ENCODE measurements around the gene AASS.

The AASS gene

DNA sequence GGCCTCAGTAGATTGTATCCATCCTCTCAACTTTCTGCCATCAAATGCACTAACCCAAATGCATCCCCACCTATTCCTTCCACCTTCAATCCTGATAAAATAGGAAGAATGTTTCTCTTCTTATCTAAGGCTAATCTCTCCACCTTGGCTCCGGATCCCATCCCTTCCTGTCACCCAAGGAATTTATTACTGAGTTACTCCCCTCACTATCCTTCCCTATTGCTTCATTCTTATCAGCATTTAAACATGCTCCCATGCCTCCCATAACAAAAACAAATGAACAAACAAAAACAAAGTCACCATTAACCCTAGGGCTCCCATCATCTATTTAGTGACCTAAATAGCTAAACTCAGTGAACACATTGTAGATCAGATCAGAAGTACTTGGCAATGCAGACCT, 25.3 kb downstream of the AASS start:
- DNase-seq (ENCODE audit: low read depth, low spot score): no peak

DNA sequence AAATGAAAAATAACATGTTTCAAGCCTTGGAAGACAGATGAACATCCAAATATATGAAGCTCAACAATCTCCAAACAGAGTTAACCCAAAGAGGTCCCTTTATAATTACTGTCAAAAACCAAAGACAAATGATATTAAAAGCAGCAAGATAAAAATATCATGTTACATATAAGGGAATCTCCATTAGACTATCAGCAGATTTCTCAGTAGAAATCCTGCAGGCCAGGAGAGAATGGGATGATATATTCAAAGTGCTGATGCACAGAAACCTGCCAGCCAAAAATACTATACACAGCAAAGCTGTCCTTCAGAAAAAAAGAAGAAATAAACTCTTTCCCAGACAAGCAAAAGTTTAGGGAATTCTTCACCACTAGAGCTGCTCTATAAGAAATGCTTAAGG, 41.0 kb downstream of the AASS start:
- DNase-seq (ENCODE audit: low read depth, low spot score): no peak

DNA sequence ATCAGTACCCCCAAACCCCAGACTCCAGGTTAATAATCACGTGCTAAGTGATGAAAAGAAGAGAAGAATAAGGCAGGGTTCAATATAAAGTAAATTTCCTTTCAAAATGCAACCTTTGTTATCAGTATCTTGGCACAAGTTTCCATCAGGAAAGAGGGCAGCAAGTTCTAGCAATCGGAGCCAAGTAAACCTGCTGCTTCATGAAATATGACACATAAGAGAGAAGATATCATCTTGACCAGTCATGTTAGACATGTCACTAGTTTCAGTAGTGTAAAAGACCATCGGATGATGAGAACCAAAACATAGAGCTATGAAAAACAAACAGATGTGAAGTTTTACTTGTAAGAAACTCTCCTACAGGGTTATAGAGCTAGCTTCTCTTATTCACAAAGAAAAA, 44.0 kb downstream of the AASS start:
- no peak for DNase-seq (ENCODE audit: low read depth, low spot score)

DNA sequence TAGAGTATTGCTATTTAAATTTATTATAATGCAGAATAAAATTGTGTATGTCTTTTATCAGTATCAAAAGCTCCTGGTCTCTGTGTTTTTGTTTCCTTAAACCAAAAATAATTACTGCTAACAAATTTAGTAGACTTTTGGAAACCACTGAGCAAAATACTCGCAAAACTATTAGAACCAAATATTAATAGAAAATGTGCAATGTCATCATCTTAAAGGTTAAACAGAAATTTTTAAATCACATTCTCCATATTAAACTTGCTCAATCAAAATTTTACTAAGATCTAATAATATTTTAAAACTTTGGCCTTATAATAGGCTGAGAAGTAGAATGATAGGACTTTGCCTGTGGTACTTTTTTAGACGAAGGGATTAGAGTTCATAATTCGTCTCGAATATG, 48.4 kb downstream of the AASS start:
- no peak for DNase-seq (ENCODE audit: low read depth, low spot score)

DNA sequence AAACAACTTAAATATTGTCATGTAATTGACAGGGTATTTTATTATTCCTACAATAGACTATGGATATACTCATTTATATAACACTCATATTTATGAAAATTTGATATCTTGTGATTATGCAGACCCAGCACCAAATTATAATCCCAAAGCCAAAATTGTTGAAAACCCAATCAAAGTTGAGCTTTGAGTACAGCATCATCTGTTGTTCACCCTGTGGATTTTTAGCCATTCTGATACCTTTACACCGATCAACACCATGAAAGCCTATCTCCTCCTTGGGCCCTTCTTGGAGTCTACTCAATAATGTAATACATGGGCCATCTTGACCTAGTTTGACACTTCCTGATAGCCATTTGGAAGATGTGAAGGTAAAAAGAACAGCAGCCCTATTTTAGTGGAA, 49.5 kb downstream of the AASS start:
- no peak for DNase-seq (ENCODE audit: low read depth, low spot score)

DNA sequence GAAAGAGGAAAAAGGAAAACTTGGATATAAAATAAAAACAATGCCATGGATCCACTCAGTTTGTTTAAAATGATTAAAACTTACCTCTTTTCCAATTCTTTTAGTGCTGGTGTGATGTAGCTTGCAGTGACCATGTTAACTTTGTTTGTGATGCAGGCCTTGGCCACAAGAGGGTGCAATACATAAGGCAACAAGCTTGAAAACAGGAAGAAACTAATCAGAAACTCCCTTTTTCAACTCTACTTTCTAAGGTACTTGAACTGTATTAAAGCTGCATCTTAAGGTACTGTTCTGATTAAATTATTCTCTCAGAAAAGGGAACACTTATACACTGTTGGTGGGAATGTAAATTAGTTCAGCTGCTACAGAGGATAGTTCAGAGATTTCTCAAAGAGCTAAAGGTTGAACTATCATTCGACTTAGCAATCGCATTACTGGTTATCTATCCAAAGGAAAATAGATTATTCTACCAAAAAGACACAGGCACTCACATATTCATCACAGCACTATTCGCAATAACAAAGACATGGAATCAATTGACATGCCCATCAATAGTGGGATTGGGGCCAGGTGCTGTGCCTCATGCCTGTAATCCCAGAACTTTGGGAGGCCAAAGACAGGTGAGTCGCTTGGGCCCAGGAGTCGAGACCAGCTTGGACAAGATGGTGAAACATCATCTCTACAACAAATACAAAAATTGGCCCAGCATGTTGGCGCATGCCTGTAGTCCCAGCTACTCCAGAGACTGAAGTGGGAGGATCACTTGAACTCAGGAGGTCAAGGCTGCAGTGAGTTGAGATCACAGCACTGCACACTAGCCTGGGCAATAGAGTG, 50.9 kb downstream of the AASS start:
- DNase-seq (ENCODE audit: low read depth, low spot score): peak; percentile 72

DNA sequence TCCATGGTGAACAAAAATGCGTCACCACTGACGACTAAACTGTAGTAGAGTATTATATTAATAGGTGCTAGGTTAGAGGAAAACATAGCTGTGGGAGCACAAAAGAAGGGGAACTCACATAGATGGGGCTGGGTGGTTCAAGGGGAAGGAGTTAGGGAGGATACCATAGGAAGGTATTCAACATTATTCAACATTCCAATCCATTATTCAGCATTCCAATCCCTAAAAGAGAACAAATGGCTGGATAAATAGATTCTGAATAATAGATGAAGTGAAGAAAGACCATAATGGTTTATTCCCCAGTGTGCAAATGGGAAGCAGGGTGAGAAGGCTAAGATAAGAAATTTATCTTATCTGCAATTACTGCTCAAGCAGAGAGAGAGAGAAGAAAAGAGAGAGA, 61.4 kb downstream of the AASS start:
- DNase-seq (ENCODE audit: low read depth, low spot score): no peak

DNA sequence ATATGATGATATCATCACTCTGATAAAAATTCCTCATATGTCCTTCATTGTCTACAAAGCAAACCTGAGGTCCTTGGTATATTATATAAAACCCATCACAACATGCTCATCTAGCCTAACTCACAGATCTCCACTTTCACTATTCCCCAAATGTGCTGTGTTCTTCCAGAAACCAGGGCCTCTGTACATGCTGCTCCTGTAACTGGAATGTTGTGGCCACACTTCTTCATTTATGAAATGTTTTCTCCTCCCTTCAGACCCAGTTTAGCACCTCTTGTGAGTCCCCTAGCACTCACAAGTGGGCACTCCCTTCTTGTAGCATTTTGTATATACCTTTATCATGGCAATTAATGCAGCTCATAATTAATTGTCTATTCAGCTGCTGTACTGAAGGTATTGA, 61.9 kb downstream of the AASS start:
- no peak for DNase-seq (ENCODE audit: low read depth, low spot score)

DNA sequence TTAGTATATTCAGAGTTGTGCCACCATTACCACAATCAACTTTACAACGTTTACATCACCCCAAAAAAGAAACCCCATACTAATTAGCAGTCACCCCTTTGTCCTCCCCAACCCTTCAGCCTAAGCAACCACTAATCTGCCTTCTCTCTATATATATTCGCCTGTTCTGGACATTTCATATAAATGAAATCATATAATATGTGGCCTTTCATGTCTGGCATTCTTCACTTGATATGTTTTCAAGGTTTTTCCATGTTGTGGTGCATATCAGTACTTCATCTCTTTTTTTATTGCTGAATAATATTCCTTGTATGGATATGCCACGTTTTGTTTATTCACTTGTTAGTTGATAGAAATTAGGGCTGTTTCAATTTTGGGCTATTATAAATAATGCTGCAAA, 70.4 kb downstream of the AASS start:
- DNase-seq (ENCODE audit: low read depth, low spot score): no peak

DNA sequence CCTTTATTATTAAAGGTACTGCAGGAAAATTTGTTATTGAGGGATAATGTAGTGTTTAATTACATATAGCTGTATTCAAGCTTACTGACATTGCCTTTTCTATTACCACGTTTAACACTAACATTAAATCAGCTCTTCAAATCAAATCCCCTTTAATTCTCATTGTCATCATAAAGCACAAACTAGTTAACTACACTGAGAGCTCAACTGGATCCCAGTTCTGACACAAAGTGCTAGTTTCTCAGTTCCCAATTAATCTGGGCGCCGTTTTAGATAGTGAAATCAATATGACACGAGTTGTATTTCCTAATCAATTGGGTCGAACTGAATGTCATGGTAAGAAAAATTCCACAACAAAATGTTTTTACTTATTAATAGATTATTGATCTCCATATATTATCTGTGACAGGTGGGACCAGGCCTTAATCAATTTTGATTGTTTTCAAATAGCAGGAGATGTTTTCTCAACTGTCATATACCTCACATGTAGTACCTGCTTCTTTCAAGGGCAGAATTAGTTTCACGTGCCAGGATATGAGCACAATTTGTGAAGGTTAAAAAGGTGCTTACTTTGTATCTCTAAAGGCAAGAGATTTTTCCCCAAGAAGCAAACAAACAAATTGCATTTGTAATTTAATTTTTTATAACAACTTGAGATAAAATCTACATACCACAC, 71.0 kb downstream of the AASS start:
- no peak for DNase-seq (ENCODE audit: low read depth, low spot score)

DNA sequence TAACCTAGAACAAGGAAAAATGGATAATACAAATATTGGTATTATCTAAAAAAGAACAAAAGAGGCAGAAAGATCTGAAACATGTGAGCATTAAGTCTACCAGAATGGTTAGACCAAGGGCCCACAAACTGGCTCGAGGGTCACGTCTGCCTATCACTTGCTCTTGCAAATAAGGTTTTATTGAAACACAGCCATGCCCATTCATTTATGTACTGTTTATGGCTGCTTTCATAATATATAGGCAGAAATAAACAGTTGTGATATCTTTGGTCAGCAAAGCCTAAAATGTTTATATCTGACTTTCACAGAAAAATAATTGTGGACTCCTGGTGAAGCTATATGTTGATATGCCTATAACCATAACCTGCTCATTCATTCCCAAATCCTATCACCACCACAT, 71.8 kb downstream of the AASS start:
- no peak for DNase-seq (ENCODE audit: low read depth, low spot score)

DNA sequence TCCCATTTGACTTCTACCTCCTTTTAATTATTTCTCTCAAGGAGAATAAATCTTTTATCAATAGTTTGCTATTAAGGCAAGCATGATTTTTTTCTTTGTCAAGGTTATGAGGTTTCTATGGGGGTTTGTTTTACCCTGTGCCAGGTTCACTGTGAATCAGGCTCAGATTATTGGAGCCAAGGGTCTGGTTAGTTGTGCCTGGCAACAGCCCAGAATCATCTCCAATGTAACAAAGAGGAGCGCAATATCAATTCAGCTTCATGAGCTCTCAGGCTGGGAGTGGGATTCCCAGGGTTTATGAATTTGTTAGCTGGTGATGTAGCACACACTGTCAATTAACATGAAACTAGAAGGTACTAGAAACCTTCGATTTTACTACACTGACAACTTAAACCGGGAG, 73.2 kb downstream of the AASS start:
- DNase-seq (ENCODE audit: low read depth, low spot score): no peak

DNA sequence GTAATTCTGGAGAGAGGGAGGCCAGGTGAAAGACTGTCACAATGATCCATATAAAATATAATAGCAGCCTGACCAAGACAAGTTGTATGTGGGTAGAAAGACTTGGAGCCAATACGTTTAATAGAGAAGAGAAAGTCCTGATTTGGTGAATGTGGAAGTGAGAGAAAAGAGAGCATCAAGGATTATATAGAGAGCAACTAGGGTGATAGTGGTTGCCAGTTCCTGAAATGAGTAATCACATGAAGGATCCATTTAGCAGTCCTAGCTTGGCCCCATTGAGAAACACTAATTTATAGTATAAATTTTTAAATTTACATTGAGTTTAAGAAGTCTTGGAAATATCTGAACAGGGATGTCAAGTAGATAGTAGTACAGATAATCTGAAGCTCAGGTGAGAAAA, 74.0 kb downstream of the AASS start:
- DNase-seq (ENCODE audit: low read depth, low spot score): no peak

DNA sequence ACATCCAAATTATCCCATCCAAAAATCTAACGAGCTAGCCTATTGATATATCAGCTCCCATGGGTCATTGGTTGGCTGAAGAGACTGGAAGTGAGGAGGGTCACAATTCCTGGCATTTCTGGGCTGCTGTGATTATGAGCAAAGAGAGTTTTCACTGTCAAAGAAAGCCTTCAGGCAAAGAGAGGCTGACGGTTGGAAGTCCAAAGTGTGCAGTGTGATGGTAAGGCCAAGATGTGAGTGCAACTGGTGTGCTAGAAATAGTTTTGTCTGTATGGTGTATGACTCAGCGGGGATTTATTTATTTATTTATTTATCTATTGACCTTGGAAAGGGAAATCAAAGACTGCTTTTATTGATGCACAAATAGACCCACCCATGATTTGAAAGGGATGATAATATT, 75.0 kb downstream of the AASS start:
- no peak for DNase-seq (ENCODE audit: low read depth, low spot score)

DNA sequence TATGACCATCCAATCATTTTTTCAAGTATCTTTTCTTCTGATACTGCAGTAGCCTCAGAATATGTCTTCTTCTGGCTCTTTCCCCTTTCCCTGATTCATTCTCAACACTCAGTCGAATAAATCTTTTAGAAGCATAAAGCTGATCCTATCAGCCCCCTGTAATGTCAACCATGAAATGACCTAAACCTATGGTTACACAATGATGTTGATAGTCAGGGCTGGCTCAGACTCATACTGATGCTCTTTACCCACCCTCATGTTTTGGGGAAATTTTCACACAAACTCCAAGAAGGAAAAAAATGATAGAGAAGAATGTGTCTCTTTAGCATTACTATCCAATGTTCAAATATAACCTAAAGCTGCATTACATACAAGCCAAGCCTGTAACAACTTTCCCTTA, 76.0 kb downstream of the AASS start:
- DNase-seq (ENCODE audit: low read depth, low spot score): no peak

DNA sequence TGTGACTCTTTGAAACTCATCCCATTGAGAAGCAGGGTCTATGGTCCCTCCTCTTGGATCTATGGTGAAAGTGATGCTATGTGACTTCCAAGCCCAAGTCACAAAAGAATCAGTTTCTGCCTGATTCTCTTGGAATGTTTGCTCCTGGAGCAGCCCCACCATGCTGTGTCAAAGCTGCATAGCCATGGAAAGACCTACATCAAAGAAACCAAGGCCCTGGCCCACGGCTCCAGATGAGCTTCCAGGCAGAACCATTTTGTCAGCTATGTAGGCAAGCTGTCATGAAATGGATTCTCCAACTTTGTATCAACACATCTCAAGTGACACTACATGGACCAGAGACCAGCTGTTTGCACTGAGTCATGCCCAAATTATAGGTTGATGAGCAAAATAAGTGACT, 77.0 kb downstream of the AASS start:
- DNase-seq (ENCODE audit: low read depth, low spot score): no peak

DNA sequence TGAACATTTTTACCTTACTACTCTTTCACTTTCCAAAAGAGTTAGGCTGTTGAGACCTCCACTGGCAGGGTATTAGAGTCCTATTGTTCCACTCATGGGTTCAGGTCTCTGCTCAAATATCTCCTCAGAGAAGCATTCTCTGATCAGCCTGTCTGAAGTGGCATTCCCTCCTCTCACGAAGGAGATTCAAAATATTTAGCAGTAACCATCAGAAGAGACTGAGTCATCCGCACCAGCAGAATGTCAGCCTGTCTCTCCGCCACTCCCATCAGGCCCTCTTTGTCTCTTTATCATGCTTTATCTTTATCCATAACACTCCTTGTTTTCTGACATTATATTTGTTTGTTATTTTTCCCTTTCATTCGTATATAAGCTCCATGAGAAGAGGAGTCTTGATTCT, 79.1 kb downstream of the AASS start:
- DNase-seq (ENCODE audit: low read depth, low spot score): no peak

DNA sequence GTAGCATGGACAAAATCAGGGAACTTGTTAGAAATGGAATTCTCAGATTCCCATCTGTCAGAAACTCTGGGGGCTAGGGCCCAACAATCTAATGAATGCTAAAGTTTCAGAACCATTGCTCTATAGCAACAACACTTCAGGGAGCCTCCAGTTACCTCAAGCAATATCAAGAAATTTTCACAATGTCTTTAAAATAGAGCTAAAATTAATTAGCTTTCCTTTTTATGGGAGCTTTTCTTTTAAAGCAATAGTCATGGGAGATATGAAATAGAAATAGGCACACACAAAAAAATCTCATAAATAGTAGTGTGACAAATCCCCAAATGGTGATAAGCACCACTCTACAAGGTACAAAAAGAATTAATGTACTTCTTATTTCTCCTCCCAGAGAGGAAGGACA, 80.9 kb downstream of the AASS start:
- no peak for DNase-seq (ENCODE audit: low read depth, low spot score)

DNA sequence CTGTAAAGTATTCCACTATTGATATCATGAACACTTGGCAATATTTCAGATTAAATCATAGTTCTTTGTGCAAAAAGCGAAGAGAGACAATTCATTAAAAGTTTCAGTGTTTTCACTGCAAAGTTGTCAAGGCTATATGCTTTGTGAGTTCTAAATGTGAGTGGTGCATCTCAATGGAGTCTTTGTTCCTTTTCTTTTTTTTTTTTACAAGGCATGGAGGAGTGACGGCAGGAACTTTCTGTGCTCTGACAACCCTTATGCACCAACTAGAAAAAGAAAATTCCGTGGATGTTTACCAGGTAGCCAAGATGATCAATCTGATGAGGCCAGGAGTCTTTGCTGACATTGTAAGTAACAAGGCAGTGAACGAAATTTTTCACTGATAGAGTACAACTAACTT, 84.5 kb downstream of the AASS start:
- DNase-seq (ENCODE audit: low read depth, low spot score): no peak

DNA sequence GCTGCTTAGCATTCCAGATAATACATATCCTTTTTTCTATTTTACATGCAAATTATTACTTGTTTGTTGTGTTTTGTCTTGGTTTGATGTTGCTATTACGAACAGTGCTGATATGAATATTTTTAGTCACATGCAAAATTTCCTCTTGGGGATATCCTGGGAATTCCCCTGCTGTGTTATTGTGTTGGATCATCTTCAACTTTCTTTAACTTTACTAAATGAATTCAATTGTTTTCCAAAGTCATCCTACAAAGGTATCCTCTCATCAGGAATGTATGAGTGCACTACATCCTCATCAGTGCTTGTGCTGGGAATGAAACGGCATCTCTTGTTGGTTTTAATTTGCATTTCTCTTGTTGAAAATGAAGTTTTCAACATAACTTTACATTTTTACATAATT, 87.1 kb downstream of the AASS start:
- DNase-seq (ENCODE audit: low read depth, low spot score): no peak

DNA sequence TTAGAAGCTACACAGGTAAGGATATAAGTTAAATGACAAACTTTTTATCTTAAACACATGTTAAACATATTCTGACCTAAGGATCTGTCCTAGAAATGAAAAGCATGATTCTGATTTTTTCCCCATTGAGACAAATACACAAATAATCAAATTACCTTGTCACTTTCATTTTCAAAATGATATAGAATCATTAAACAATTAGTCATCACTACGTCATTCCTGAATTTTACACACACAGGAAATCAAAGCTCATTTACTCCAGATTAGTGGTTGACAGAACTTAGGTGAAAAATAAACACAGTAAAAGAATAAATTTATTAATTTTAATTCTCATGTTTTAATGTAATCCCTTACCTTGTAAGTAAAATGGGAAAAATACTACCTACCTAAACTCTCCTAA, 89.0 kb downstream of the AASS start:
- DNase-seq (ENCODE audit: low read depth, low spot score): no peak

DNA sequence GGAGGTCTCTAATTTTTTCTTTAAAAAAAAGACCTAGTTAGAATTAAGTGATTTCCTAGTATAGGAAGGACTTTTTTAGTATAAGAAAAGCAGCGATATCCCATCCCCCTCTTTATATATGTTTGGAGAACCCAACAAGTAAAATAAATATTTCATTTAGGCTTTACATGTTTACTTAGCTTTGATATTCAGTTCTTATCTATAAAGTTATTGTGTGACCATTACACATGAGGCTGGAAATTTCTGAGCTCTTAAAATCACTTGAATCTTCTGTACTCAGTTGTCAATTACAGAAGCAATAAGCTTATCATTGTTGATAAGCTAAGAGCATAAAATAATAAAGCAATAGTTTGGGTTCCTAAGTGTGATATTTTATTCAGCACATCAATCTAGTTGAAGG, 89.7 kb downstream of the AASS start:
- no peak for DNase-seq (ENCODE audit: low read depth, low spot score)

DNA sequence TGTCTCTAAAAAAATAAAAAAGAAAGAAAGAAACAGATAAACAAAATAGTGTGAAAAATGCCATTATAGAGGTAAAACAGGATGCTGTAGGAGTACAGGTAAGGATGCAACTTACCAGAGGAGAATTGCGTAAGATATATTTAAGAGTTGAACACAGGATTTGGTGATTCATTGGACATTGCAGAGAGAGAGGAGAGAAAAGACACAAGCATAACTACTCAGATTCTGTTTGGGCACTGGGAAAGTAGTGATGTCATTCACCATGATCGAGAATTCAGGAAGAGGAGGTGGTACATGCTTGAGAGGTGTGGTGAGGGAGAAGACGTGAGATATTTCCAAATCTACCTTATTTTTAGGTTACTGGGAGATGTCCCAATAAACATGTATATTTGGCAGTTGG, 97.6 kb downstream of the AASS start:
- no peak for DNase-seq (ENCODE audit: low read depth, low spot score)

DNA sequence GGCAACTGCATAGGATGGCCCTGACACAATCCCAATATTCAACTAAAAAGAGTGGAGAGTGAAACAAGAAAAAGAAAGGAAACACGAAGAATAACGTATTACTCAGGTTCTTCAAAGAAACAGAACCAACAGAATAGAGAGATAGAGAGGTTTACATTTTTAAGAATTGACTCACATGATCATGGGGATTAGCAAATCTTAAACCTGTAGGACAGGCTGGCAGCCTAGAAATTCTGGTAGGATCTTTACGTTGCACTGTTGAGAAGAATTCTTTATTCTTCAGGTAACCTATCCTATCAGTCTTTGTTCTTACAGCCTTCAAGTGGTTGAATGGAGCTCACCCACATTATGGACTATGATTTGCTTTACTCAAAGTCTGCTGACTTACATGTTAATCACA, 103.9 kb downstream of the AASS start:
- DNase-seq (ENCODE audit: low read depth, low spot score): no peak
